Stimulated activated CD4-positive, alpha-beta T cell treated with anti-CD3 and anti-CD28 coated beads, Interleukin-1b, Interleukin-23, amount 100 ng/mL, for 24 hours (primary cell): Measurements from ENCODE around the gene AARS2.

Experiments used
- DNase-seq, 4 experiments: peaks; one replicate each; pipeline ENCODE4 v3.0.0-alpha.2; 2020; ENCODE audit warnings: low read depth in 4 of 4, low spot score in 1 of 4

The AARS2 gene

GRCh38 chr6:44301782-44302564 lies 11.2 kb downstream of the AARS2 start:
- DNase-seq = no peak

DNA sequence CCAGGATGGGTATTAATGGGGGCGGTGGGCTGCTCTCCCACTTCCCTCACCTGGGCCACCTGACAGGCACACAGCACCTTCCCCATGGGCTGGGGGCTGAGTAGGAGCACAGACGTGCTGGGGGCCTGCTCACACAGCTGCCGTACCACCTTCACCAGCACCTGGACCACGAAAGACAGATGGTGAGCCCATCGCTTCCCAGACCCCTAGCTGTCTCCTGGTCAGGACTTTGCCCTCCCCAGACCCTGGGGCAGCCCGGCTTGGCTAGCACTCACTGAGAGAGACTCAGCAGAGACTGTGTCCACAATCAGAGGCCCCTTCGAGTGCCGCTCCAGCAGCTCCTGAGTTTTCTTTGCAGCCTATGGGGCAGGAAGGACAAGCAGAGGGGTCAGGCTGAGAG lies 12.0 kb downstream of the AARS2 start:
- DNase-seq = no peak

GRCh38 chr6:44300292-44300823 lies 12.8 kb downstream of the AARS2 start:
- DNase-seq = no peak

DNA sequence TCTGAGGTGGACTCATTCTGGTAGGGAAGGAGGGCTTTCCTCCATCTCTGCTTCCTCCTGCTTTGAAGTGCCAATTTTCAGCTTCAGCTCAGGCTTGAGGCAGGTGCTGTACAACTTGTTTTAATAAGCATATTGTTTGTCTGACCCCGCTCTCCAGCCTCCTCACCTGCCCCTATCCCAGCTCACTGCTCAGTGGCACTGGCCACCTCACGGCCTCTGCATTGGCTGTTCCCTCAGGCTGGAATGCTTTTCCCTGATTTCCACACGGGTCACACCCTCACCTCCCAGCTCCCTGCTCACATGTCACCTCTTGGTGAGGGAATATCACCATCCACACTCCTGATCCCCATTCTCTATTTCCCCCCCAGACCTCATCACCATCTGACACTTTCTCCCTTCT lies 14.3 kb downstream of the AARS2 start:
- DNase-seq = no peak

DNA sequence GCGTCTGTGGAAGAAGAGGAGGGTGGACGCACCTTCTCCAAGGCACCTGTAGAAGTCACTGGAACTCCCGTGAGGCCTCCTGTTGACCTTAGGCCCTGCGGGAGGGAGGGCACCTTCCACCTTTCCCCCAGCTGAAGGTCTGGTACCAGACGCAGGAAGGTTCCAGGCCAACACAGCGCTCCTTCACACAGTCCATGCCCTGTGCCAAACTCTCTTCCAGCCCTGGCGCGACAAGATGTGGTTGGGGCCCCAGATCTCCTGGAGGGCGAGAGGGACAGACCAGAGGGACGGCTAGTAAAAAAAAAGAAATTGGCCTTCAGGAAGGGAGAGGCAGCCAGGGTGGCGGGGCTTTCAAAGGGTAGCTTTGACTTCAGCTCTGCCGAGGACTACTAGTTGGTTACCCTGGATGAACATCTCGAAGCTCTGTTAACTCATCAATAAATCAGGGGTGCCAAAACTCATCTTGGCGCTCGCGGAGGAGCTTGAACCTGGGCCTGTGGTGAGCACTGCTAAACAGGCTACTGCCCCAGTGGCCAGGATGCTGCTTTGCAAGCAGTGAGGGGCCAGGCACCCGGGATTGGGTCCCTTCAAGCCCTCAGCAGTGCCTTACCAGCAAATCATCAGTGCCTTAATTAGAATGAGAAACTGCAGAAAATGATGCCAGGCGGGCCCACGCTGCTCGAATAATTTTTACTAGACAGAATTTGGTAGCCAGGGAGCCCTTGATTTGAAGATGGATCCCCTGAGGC lies 14.9 kb downstream of the AARS2 start:
- DNase-seq = no peak

DNA sequence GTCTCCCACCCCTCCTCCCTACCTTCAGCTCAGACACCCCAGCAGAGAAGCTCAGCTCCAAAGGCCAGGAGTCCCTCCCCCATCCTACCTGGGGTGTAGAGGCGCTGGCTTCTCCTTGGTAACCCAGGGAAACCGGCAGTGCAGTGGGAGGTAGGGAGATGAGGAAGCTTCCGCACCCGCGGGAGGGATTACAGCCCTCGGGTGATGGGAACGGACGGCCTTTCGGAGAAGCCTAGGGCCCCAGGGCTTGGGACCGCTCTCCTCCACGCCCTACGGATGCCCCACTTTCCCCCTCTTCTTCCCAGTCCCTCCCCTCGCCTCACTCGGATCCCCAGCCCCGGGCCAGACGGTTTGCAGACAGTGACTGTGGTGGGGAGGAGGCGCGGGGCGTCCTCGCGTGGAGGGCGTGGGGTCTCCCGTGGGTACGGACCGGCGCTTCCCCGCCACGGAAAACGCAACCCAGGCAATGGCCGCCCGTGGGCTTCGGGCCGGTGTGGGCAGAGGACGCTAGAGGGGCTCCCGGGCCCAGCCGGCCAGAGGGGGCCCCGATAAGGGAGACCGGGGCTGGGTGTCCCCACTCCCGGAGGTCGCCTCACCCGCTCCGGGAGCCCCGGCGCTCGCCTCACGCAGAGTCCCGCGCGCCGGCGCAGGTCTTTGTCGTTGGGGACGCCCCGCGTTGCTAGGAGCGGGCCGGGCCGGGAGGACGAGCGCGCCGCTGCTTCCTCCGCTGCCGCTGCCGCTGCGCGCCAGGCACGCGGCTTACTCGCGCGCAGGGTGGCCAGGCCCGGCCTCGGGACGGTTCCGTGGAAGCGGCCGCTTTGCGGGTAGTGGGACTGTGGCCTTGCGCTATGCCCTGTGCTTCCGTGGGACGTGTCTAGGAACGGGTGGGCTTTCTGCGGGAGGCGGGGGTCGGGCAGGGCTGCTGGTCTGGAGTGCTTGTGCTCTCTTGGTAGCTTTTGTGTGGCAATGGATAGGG lies 15.8 kb downstream of the AARS2 start:
- DNase-seq = peak; percentile 25 to 57 (median 42)

DNA sequence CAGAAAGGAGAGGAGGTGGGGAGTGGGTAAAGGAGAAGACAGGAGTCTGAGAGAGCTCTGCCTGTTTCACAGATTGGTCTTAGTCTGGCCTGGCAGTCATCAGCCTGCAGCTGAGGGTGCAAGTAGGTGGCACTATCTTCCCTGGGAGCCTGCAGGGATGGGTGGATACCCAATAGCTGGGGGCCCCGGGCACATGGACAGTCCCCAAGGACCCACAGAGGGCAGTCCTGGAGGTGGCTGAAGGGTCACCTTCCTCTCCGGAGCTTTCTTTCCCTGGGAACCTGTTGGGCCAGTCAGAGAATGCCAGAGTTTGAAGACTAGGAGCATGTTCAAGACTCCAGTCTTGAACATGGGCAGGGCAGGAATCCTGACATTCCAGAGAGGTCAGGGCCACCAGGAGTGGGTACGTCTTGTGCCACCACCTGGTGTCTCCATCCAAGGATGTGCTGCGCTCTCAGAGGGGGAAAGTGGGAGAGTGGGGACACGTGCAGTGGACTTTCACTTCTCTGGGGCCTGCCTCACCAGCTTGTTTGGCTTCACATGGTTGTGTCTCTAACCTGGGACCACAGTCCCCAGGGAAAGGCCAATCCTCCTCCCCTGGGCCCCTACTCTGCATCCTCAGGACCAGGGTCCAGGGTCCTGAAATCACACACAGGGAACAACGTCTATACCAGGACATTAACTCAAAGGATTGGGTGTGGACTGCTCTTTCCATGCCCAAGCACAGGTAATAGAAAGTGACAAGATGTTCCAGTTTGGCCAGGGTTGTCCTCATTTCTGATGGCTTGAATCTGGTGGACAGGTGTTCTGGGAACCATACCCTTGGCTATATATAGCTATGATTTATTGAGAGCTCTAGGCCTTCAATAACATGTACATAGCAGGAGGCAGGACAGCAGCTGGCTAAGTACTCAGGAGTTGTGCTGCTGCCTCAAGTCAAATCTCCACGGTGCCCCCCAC lies 18.0 kb downstream of the AARS2 start:
- DNase-seq = no peak

DNA sequence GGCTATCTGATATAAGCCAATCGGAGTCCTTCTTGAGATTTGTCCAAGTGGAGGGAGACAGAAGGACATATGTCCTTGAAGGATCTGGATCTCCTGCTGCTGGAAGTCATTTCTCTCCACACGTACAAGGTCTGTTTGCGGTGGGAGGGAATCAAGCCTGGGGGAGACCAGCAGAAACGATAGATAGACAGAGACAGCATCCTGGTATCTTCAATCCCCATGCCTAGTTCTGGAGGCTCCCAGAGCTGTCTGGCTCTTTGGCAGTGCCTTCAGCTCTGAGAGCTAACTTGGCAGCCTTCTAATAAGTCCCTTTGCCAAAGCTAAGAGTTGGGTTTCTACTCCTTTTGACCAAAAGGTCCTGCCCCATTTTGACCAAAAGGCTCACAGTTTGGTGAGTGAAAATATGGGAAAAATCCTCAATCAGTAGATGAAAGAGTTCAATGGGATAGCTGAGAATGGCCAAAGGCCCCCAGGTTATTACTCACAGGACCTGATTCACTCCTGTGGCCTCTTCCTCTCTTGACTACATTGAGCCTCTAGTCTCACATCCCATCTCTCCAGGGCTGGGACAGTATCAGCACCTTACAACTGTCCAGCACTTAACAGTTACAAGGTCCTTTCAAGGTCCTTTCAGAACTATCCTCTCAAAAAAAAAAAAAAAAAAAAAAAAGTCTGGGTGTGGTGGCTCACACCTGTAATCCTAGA lies 20.3 kb downstream of the AARS2 start:
- no peak for DNase-seq

DNA sequence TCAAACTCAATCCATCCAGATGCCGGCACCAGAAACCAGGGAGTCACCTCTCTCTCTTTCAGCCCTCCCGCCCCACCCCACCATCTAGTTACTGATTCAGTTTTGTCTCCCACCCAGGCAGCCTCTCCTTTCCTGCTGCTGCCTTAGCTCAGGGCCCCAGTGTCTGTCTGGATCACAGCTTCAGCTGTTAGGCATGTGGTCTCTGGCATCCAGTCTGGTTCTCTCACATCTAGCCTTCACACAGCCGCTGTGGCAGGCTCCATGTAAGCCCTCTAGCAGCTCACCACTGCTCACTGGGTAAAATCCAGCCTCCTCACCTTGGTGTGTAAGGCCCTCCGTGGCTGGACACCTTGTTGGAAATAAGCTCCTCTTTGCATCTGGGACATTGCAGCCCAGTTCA lies 21.3 kb downstream of the AARS2 start:
- DNase-seq = no peak

GRCh38 chr6:44289726-44290260 lies 23.4 kb downstream of the AARS2 start:
- no peak for DNase-seq

DNA sequence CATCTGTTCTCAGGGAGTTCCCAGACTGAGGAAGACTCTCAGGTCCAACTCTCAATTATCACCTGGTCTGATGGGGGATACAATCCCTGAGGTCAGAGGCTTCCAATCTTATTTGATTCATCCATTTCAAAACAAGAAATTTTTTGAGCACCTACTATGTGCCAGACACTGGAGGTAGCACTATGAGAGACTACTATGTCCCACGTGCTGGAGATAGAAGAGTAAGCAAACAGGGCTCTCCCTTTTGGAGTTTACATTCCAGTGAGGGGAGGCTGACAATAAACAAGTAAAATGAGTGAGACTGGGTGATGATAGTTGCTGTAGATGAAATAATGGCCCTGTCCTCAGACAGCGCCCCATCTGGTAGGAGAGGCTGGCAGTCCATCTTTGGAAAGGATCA lies 26.4 kb downstream of the AARS2 start:
- no peak for DNase-seq

- DNase-seq = no peak
Measured at GRCh38 chr6:44286285-44286565, 26.9 kb downstream of the AARS2 start.

DNA sequence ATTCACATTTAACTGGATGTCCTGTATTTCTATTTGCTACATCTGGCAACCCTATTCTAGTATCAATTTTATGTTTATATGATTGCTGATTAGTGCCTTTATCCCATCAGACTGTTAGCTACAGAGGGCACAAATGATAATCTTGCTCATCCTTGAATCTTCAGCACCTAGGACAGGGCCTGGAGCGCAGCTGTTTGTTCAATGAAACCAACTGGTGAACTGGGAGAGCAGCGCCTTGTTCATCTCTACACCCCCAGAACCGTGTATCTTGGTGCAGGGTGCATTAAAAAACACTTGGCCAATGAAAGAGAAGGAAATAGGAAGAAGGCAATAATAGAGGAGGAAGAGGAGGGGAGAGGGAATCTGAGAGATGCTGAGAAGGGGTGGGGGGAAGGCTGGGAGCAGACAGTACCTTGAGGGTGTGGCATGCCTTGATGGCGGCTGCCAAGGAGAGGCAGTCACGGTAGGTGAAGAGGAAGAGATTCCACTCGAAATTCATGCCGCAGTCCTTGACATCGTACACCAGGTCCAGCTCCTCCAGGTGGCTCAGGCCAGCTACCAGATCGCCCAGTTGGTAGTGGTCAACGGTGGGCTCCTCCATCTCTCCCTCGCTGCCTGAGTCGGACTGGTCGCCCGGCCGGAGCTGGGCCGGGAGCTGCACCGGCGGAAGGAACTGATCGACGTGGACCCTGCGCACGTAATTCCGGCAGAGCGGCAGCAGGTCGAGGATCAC lies 27.4 kb downstream of the AARS2 start:
- DNase-seq = no peak

GRCh38 chr6:44284867-44285266 lies 28.3 kb downstream of the AARS2 start:
- no peak for DNase-seq

GRCh38 chr6:44284121-44284520 lies 29.0 kb downstream of the AARS2 start:
- no peak for DNase-seq

GRCh38 chr6:44278774-44279697 lies 34.1 kb downstream of the AARS2 start:
- no peak for DNase-seq

DNA sequence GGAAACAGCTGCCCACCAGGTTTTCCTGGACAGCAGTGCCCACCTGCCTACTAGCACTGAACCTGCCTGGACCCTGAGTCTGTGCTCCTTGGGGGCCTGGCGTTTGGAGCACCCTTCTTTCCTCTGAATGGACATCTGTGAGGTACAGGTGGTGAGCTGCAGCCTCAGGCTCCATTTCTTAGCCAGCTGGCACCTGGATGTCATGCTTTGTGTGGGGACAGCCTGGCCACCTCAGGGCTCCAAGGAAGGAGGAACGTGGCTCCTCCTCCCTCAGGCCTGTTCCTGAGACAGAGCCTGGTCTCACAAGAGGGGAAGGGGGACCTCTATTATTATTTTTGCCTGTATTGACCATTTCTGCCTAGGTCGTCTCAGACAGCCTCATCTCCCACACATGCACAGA lies 34.8 kb downstream of the AARS2 start:
- DNase-seq = no peak

DNA sequence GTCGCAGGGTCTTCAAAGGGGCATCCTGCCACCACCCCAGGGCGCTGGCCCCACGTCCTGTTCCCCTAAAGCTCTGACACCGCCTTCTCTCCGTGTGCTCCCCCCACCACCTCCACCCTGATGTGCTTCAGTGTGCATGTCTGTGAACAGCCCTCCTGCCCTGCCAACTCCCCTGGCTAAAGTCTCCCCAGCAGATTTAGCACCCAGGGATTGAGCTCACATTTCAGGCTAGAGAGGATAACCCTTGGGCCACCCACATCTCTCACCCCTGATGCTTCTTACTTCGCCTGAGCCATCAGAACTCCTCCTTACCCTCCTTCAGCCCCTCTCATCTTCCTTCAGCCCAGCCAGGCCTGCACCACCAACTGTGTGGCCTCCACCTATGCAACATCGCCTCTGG lies 35.4 kb downstream of the AARS2 start:
- no peak for DNase-seq
